Fibroblast of lung (primary cell): ENCODE data around the gene DCDC2. TPM values are rescaled to one million over a fixed set of nuclear protein-coding genes. Genes with fewer than 3 reads are reported as not detected.

Experiments used
- DNase-seq, 2 donors: peaks; one replicate each; pipeline versions ENCODE4 v3.0.0 to v3.0.0-alpha.2; 2010; ENCODE audit warnings: low read depth in 2 of 2
- H2AFZ ChIP-seq: 2 replicates; pipeline ENCODE4 v1.5.1; 2012; ENCODE audit warnings: low read length, control low read depth, inconsistent platforms
- H3K27ac ChIP-seq: 2 replicates; pipeline ENCODE4 v1.5.1; 2011; ENCODE audit warnings: low read length, control low read depth; ENCODE audit not compliant: insufficient read depth
- H3K27me3 ChIP-seq: 2 replicates; pipeline ENCODE4 v1.5.1; 2011; ENCODE audit warnings: mild to moderate bottlenecking, low read length; ENCODE audit not compliant: control insufficient read depth, insufficient read depth
- H3K36me3 ChIP-seq: 2 replicates; pipeline ENCODE4 v1.5.1; 2011; ENCODE audit warnings: low read length; ENCODE audit not compliant: control insufficient read depth, insufficient read depth
- H3K4me1 ChIP-seq: 2 replicates; pipeline ENCODE4 v1.5.1; 2011; ENCODE audit warnings: low read length; ENCODE audit not compliant: control insufficient read depth, insufficient read depth; ENCODE audit errors: extremely low read depth
- H3K4me2 ChIP-seq: 2 replicates; pipeline ENCODE4 v1.5.1; 2011; ENCODE audit warnings: low read length, control low read depth; ENCODE audit not compliant: insufficient read depth; ENCODE audit errors: extremely low read depth
- H3K4me3 ChIP-seq, 4 experiments: fragments of 200-600 bp in 1 of 4; sonication (generic) in 1 of 4; replicated peaks in 1 of 4; 2 replicates each; pipeline ENCODE4 v1.5.1; 2011 to 2016; ENCODE audit warnings: low read length in 4 of 4, low read depth in 3 of 4, mild to moderate bottlenecking in 3 of 4, control low read depth in 2 of 4, inconsistent platforms in 1 of 4, mixed read lengths in 1 of 4; ENCODE audit not compliant: insufficient read depth in 1 of 4; ENCODE audit errors: control extremely low read depth in 1 of 4
- H3K79me2 ChIP-seq: 2 replicates; pipeline ENCODE4 v1.5.1; 2012; ENCODE audit warnings: mild to moderate bottlenecking, low read length, inconsistent platforms; ENCODE audit not compliant: control insufficient read depth, insufficient read depth
- H3K9ac ChIP-seq: 2 replicates; pipeline ENCODE4 v1.5.1; 2011; ENCODE audit warnings: mild to moderate bottlenecking, low read length, control low read depth; ENCODE audit not compliant: insufficient read depth
- H3K9me3 ChIP-seq: 2 replicates; pipeline ENCODE4 v1.5.1; 2012; ENCODE audit warnings: low read depth, low read length; ENCODE audit not compliant: control insufficient read depth, insufficient read depth
- H4K20me1 ChIP-seq: 2 replicates; pipeline ENCODE4 v1.5.1; 2011; ENCODE audit warnings: low read length; ENCODE audit not compliant: control insufficient read depth, insufficient read depth; ENCODE audit errors: extremely low read depth
- CTCF ChIP-seq, 2 donors: IDR thresholded peaks in 1 of 2; conservative IDR thresholded peaks in 1 of 2; 1 replicate in 1 of 2; 2 replicates in 1 of 2; pipeline ENCODE4 v1.5.1; 2011 to 2012; ENCODE audit warnings: low read length in 2 of 2, control low read depth in 1 of 2, inconsistent platforms in 1 of 2, low read depth in 1 of 2, mild to moderate bottlenecking in 1 of 2
- EZH2 ChIP-seq: IDR thresholded peaks from 2 replicates; pipeline ENCODE4 v1.5.1; 2012; ENCODE audit warnings: low read length, control low read depth, mild to moderate bottlenecking; ENCODE audit errors: missing control alignments
- polyA plus RNA-seq, 2 donors: library from polyadenylated mRNA; depleted of rRNA in 1 of 2; stranded (reverse) in 1 of 2; unstranded in 1 of 2; fragments of >200 nt; gene quantifications; 2 replicates each; pipeline ENCODE4 v1.2.1, GENCODE V29; 2011 to 2012; ENCODE audit warnings: missing spikeins in 1 of 2
- total RNA-seq: library from RNA; depleted of rRNA; stranded (reverse); fragments of >200 nt; gene quantifications from 2 replicates; pipeline ENCODE4 v1.2.1, GENCODE V29; 2014

DCDC2 gene
- total and polyA plus RNA-seq, 2 donors (not counting 1 experiment from before 2014, with no cell fraction given) = 0.01 TPM; not detected in 1

DNA sequence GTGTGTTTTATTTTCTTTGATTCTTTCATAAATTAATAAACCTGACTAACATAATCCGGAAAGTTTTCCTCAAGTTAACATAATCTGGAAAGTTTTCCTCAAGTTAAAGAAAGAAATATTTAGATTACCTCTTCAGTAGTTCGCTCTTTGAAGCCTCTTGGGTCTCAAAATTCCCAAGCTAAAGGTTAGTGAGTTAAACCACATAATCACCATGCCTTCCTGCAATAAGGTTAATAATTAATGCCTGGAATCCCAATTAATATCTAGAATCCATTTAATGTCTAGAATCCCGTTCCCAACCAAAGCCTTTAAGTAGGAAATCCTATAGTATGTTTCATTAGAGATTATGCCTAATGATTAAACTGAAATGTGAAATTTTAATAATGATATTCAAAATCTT lies 12.9 kb downstream of the DCDC2 start:
- H3K4me2 ChIP-seq = no peak overlapping the region
- H3K4me1 ChIP-seq = no peaks in the 10 kb centered on the region
- H3K9ac ChIP-seq = no peak overlapping the region
- no peaks in the 10 kb centered on the region for H3K36me3 ChIP-seq
- TF ChIP-seq CTCF (conservative IDR thresholded peaks at IDR 0.05 in 1 of 2, IDR thresholded peaks at IDR 0.05 in 1 of 2; ENCODE audit: low read depth in 1 of 2, low read length in 2 of 2) = no peak
- no peak for TF ChIP-seq EZH2
- H3K27me3 ChIP-seq = no peaks in the 10 kb centered on the region
- H4K20me1 ChIP-seq = no peaks in the 10 kb centered on the region
- no peaks in the 10 kb centered on the region for H3K9me3 ChIP-seq
- no peaks in the 10 kb centered on the region for H3K79me2 ChIP-seq
- no peak overlapping the region for H2AFZ ChIP-seq
- no peak overlapping the region for H3K27ac ChIP-seq
- DNase-seq = no peak
- no peak overlapping the region for H3K4me3 ChIP-seq

- no peak overlapping the region for H3K4me3 ChIP-seq
- no peaks in the 10 kb centered on the region for H3K79me2 ChIP-seq
- DNase-seq = peak in 1 of 2 donors; percentile 84
- no peaks in the 10 kb centered on the region for H3K27me3 ChIP-seq
- no peaks in the 10 kb centered on the region for H4K20me1 ChIP-seq
- H3K9ac ChIP-seq = no peak overlapping the region
- no peaks in the 10 kb centered on the region for H3K36me3 ChIP-seq
- no peak overlapping the region for H3K27ac ChIP-seq
- H3K4me1 ChIP-seq = no peaks in the 10 kb centered on the region
- TF ChIP-seq CTCF (conservative IDR thresholded peaks at IDR 0.05 in 1 of 2, IDR thresholded peaks at IDR 0.05 in 1 of 2; ENCODE audit: low read depth in 1 of 2, low read length in 2 of 2) = no peak
- no peak for TF ChIP-seq EZH2
- no peak overlapping the region for H2AFZ ChIP-seq
- H3K9me3 ChIP-seq = no peaks in the 10 kb centered on the region
- H3K4me2 ChIP-seq = no peak overlapping the region
Measured at GRCh38 chr6:24340998-24341938, 16.6 kb downstream of the DCDC2 start.

- Histone ChIP-seq H3K4me1 (no peaks in the 10 kb centered on the region), H3K9me3 (no peaks in the 10 kb centered on the region), H3K4me2 (no peak overlapping the region), H4K20me1 (no peaks in the 10 kb centered on the region), H3K9ac (no peak overlapping the region), H3K27ac (no peak overlapping the region), H3K36me3 (no peaks in the 10 kb centered on the region), H3K27me3 (no peaks in the 10 kb centered on the region), H3K79me2 (no peaks in the 10 kb centered on the region), H2AFZ (no peak overlapping the region), H3K4me3 (no peak overlapping the region)
- TF ChIP-seq EZH2 (no peak), CTCF (conservative IDR thresholded peaks at IDR 0.05 in 1 of 2, IDR thresholded peaks at IDR 0.05 in 1 of 2; ENCODE audit: low read depth in 1 of 2, low read length in 2 of 2) (no peak)
- DNase-seq = no peak
Measured at GRCh38 chr6:24339932-24340331, 17.9 kb downstream of the DCDC2 start.
